B cell (primary cell): ENCODE measurements around the gene SPTAN1.

Experiments used
- CTCF ChIP-seq: fragments of 200-600 bp; IDR thresholded peaks from one replicate; pipeline ENCODE4 v1.8.0; 2022; ENCODE audit warnings: antibody characterized with exemption, mild to moderate bottlenecking
- EZH2 ChIP-seq: IDR thresholded peaks from 2 replicates; pipeline ENCODE4 v1.6.1; 2012; ENCODE audit warnings: borderline replicate concordance, low read depth, mild to moderate bottlenecking, moderate library complexity, low read length; ENCODE audit not compliant: insufficient read depth, poor library complexity, severe bottlenecking

DNA sequence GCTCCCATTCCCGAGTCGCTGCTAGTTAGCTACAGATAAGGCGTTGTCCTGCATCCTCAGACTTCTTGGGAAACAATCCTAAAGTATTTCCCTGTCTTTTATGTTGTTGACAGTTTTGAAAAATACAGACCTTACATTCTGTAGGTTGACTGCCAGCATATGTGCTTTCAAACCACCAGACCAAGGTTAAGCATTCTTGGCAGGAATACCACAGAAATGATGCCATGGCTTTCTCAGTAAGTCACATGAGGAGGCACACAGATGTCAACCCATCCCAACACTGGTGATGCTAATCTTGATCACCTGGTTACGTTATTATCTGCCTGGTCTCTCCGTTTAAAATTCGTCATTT is 47.0 kb upstream of the SPTAN1 start:
- TF ChIP-seq CTCF (no peak), EZH2 (no peak)
